Tongue (tissue), 2 donors: ENCODE data around the gene FBXO30. TPM values are rescaled to one million over a fixed set of nuclear protein-coding genes. Genes with fewer than 3 reads are reported as not detected.

Experiments used
- DNase-seq: peaks from one replicate; pipeline ENCODE4 v3.0.0-alpha.2; 2015
- total RNA-seq: library from RNA; depleted of rRNA; stranded (reverse); fragments of >200 nt; gene quantifications from one replicate; pipeline ENCODE4 v1.2.3, GENCODE V29; 2014

The FBXO30 gene
- total RNA-seq, 1 donor from 2014 or later, result 25.7 TPM

DNA sequence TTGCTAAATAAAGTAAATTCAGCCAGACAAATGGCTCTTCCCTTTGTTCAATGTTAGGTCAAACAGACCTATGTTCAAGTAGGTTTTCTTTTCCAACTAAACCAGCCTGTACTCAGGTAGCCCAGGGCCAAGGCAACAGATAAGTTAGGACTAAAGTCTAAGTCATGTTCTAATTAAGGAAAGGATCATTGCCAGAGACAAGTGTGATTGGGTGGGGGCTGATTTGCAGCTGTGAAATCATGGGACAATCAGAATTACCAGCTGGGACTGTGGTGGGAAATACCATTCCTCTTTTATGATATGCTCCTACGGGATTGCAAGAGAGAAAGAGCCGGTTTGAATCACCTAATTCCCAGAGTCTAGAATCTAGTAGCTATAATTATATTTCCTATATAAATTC lies 4.2 kb upstream of the FBXO30 start:
- DNase-seq, result peak; percentile 25

DNA sequence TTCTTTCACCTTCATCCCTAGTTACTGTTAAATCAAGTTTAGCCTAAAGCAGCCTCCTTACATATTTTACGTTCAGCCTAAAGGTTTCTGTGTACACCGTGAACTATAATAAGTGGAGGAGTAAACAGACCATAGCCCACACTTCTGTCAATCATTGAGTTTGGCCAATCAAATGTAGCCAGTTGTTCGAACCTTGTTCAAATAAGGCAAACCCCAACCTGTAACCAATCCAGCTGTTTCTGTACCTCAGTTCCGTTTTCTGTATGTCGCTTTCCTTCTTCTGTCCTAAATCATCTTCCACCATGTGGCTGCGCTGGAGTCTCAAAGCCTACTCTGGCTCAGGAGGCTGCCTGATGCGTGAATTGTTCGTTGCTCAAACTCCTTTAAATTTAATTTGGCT lies 1.8 kb upstream of the FBXO30 start:
- no peak for DNase-seq

DNA sequence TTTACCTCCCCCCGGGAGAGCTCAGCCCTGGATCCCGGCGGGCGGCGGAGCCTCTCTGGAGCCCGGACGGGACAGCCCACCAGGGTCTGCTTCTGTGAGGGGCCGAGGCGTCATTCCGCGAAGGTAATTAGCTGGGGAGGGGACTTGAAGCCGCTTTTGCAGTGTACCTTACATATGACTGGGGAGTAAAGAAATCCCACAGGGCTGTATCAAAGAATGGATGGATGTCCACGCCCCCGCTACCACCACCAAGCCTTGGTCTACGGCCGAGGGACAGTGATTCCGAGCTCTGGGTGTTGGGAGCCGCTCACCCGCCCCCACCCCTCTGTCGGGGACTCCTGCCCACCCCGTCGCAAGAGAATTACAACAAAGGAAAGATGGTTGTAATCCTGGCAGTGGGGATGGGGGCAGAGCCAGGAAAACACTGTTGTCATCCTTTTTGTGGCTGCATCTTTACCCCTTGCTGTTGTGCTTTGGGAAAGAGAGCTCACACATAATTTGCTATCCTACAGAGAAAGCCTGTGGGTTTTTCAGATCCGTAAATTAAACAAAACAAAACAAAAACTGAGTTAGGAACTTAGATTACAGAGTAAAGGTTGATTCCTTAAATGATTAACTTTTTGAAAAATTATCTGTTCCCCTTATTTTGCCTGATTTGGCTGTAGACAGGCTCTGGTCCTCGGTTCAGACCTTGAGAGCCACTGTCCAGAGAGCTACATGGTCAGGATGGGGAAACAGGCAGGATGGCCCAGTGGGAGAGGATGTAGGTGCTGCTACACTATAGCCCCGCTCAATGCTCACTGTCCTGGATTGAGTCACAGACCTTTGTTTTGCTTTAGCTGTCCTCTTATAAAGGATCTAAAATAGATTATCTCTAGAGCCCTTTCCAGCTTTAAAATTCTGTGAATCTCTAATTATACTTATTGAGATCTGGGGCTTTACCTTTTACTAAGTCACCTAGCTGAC lies 997 bp upstream of the FBXO30 start:
- DNase-seq, result peak; percentile 51

- DNase-seq, result peak; percentile 76
These were observed 527 bp downstream of the FBXO30 start for GRCh38 chr6:145814035-145814500.

DNA sequence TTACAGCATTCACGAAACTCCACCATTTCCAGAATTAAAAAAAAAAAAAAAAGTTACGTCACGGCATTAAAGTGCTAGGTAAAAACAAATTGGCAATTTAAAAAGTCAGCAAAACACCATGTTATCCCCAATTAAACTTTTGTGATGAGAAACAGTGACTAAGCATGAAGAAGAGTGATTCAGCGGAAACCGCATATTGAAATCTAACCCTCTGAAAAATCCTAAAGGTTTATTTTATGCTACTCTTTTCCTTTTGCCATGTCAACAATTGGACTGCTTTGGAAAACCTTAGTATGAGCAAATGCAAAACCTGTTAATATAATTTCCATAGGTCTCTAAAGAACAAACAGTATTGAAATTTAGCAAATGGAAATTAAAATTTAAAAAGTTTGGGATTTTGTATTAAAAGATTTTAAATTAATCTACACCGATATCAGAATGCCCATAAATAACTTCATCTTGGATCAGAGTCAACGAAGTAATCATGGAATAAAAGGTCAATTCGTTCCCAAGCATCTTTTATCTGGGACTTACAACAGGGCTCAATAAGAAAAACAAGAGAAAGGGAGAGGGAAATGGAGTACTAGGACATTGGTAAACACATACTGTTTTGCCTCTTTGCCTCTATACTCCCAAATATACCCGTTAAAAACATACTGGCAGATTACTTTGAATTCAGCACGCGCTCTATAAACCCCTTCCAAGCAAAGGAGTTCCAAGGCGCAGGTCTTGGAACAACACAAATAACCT lies 1.1 kb downstream of the FBXO30 start:
- peak; percentile 65 for DNase-seq

DNA sequence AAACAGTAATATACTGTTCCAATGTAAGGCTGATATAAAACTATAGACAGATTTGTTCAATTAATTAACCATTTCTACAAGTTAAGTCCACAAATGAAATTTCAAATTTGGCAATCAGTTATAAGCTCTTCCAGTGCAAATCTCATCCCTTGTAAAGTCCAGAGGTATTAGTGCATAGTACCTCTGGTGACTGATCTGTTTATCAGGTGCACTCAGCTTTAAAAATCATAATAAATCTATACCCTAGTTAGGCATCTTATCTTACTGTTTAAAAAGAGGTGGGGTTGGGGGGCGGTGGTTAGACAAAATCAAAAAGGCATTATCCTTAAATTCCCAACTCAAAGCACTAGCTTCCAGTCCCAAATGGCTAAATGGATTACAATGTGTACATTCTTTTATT lies 2.9 kb downstream of the FBXO30 start:
- no peak for DNase-seq

DNA sequence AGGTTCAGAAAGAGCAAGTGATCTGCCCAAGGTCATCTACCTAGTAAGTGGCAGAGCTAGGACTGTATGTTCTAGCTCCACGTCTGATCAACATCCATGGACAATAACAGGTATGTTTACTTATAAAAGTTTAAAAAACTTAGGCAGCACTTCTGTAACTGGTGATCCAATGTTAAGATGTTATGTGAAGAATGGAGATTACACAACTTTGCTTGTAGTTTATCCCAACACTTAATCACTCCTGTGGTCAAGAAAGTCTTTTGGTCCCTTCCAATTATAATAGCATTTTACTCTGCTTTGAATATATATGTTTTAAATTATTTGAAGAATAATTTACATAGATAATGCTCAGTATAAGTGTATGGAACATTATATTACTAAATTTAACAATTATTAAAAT lies 4.8 kb downstream of the FBXO30 start:
- DNase-seq, result no peak

GRCh38 chr6:145809211-145809610 lies 5.4 kb downstream of the FBXO30 start:
- no peak for DNase-seq

GRCh38 chr6:145808239-145808638 lies 6.4 kb downstream of the FBXO30 start:
- no peak for DNase-seq

GRCh38 chr6:145802141-145802540 lies 12.5 kb downstream of the FBXO30 start:
- no peak for DNase-seq

GRCh38 chr6:145801021-145801420 lies 13.6 kb downstream of the FBXO30 start:
- no peak for DNase-seq

- no peak for DNase-seq
These were observed 16.1 kb downstream of the FBXO30 start for GRCh38 chr6:145798530-145798929.

- no peak for DNase-seq
These were observed 25.2 kb downstream of the FBXO30 start for GRCh38 chr6:145789443-145789842.

DNA sequence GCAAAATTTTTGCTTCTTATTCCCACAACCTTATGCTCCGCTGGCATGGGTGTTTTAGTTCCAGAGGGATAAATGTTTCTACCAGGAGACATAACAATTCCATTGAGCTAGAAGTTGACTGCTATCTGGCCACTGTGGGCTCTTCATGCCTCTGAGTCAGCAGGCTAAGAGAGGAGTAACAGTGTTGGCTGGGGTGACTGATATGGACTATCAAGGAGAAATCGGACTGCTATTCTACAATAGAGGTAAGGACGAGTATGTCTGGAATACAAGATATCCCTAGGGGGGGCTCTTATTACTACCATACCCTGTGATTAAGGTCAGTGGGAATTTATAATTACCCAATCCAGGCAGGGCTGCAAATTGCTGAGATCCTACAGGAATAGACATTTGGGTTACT lies 26.9 kb downstream of the FBXO30 start:
- DNase-seq, result no peak

- no peak for DNase-seq
These were observed 29.9 kb downstream of the FBXO30 start for GRCh38 chr6:145784683-145785082.

- DNase-seq, result no peak
These were observed 30.8 kb downstream of the FBXO30 start for GRCh38 chr6:145783796-145784195.

- no peak for DNase-seq
These were observed 41.7 kb downstream of the FBXO30 start for GRCh38 chr6:145772846-145773245.

- DNase-seq, result no peak
These were observed 49.1 kb downstream of the FBXO30 start for GRCh38 chr6:145765449-145765848.

DNA sequence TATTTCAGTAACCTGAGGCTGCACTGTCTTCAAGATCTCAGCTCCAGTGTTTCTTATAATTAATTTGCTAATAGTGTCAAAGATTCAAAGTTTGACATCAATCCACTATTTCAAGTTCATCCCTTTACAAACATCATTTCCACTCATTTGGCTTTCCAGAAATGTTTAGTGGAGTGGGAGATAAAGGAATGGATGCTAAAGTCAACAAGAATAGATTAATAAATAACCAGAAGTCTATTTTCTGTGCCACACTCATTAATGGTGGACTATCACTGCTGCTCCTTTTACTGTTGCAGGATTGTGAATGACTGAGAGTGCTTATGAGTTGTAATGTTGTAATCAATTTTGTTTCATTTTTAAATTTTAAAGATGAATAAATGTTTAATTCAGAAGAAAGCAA lies 50.9 kb downstream of the FBXO30 start:
- no peak for DNase-seq

DNA sequence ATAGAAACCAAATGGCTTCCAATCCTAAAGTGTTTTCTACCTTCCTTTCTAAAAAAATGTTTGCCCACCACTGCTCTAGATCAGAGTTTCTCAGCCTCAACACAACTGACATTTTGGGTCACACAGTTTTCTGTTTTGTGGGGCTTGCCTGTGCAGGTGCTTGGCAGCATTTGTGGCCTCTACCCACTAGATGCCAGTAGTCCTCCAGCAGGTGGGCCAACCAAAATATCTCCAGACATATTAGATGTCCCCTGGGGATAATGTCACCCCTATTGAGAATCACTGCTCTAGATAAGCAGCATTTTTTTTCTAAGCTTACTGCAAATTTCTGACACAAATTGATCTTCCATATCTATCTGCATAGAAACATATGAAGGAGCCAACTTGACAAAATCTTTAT lies 53.0 kb downstream of the FBXO30 start:
- DNase-seq, result no peak

GRCh38 chr6:145758113-145758512 lies 56.5 kb downstream of the FBXO30 start:
- DNase-seq, result no peak

DNA sequence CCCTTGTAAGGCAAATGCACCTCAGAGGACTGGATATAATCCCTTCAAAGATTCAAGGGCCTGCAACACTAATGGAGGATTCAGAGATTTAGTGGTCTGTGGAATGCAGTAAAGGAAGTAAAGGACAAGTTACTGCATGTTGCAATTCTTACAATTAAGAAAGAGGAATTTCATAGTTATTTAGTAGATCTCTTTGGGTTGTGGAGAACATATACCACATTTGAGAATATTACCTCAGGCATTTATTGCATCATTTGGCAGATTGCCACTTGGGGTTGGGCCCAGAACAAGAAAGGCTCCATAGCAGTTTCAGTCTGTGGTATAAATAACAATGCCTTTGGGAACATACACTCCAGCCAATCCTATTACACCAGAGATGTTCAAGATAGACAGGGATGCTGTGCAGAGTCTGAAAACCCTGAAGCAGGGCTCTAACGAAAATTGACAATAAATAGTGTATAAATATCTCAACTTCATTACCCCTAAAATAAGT lies 58.4 kb downstream of the FBXO30 start:
- DNase-seq, result peak; percentile 61

DNA sequence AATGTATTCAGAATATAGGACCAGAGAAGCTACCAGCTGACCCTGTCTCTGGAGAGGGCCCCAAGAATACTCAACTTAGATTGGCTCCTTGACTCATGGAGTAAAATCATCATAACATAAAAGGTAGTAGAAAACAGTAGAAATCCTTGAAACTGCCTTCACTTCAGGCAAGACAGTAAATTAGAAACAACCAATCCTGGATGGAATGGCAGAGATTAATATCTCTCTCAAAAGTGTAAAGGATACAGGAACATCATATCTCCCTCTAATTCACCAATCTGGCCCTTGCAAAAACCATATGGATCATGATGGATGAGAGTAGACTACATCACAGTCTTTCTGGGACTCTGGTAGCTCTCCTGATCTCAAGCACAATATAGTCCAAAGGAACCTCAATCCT lies 58.9 kb downstream of the FBXO30 start:
- DNase-seq, result no peak
